IMR-90 (cell line): ENCODE results near the gene ALB. TPM values are rescaled to one million over a fixed set of nuclear protein-coding genes. Genes with fewer than 3 reads are reported as not detected.

Source experiments
- ATAC-seq: fragments of 200-7000 bp; cut with Tn5 transposase; 2 replicates; pipeline ENCODE4 v1.9.1; 2020; ENCODE audit warnings: low read depth, mild to moderate bottlenecking, moderate library complexity
- BruUV-seq: library from RNA; stranded (reverse); fragments of 400-500 nt; replicated peaks from 2 replicates; lab custom pipeline; 2021; lab: Mats Ljungman, UMichigan
- CTCF ChIA-PET: fragments of 300-600 bp; formaldehyde crosslinking; extraction: SDS; loops from one replicate; lab custom pipeline; 2021; ENCODE audit warnings: antibody characterized with exemption; lab: Yijun Ruan, JAX
- POLR2A ChIA-PET: fragments of 300-600 bp; sonication (Branson Sonifier 250); formaldehyde crosslinking; loops from one replicate; lab custom pipeline; 2022; ENCODE audit warnings: antibody characterized with exemption; ENCODE audit not compliant: unreplicated experiment; lab: Charles Lee
- DNase-seq: peaks from one replicate; pipeline ENCODE4 v3.0.0; 2013
- H2AFZ ChIP-seq: replicated peaks from 2 replicates; pipeline ENCODE3; 2013; ENCODE audit warnings: low read length, mild to moderate bottlenecking; ENCODE audit not compliant: poor library complexity
- H2AK5ac ChIP-seq: 2 replicates; pipeline ENCODE4 v1.6.1; 2013; ENCODE audit warnings: low read depth, low read length, inconsistent platforms
- H2AK9ac ChIP-seq: replicated peaks from 2 replicates; pipeline ENCODE3; 2013; ENCODE audit warnings: mild to moderate bottlenecking, low read depth, low read length, moderate library complexity; ENCODE audit not compliant: poor library complexity
- H2BK120ac ChIP-seq: 2 replicates; pipeline ENCODE4 v1.6.1; 2013; ENCODE audit warnings: low read depth, low read length, inconsistent platforms
- H2BK15ac ChIP-seq: 3 replicates; pipeline ENCODE4 v1.6.1; 2013; ENCODE audit warnings: low read depth, low read length, inconsistent platforms
- H2BK20ac ChIP-seq: 2 replicates; pipeline ENCODE4 v1.6.1; 2013; ENCODE audit warnings: low read depth, mild to moderate bottlenecking, inconsistent platforms, low read length, moderate library complexity
- H2BK5ac ChIP-seq: 2 replicates; pipeline ENCODE4 v1.6.1; 2013; ENCODE audit warnings: mild to moderate bottlenecking, low read depth, low read length, inconsistent platforms; ENCODE audit not compliant: poor library complexity, severe bottlenecking
- H3K14ac ChIP-seq: replicated peaks from 2 replicates; pipeline ENCODE4 v1.6.1; 2013; ENCODE audit warnings: low read depth, low read length, inconsistent platforms
- H3K18ac ChIP-seq: 2 replicates; pipeline ENCODE4 v1.6.1; 2013; ENCODE audit warnings: low read depth, low read length, control low read depth
- H3K23ac ChIP-seq: 2 replicates; pipeline ENCODE4 v1.6.1; 2013; ENCODE audit warnings: low read depth, low read length, inconsistent platforms
- H3K27ac ChIP-seq: 2 replicates; pipeline ENCODE4 v1.5.1; 2013; ENCODE audit warnings: mild to moderate bottlenecking, control low read depth, low read length; ENCODE audit not compliant: insufficient read depth
- H3K27me3 ChIP-seq: 2 replicates; pipeline ENCODE4 v1.6.1; 2013; ENCODE audit warnings: low read length; ENCODE audit not compliant: control insufficient read depth, insufficient read depth
- H3K36me3 ChIP-seq: 2 replicates; pipeline ENCODE4 v1.6.1; 2013; ENCODE audit warnings: low read length, mixed read lengths; ENCODE audit not compliant: control insufficient read depth, insufficient read depth
- H3K4ac ChIP-seq: 2 replicates; pipeline ENCODE4 v1.6.1; 2013; ENCODE audit warnings: low read depth, low read length, inconsistent platforms
- H3K4me1 ChIP-seq: 2 replicates; pipeline ENCODE4 v1.6.1; 2013; ENCODE audit warnings: low read length, mixed read lengths; ENCODE audit not compliant: control insufficient read depth, insufficient read depth
- H3K4me2 ChIP-seq: 2 replicates; pipeline ENCODE4 v1.6.1; 2013; ENCODE audit warnings: low read depth, mild to moderate bottlenecking, control low read depth, low read length, moderate library complexity
- H3K4me3 ChIP-seq: 2 replicates; pipeline ENCODE4 v1.5.1; 2013; ENCODE audit warnings: low read depth, mild to moderate bottlenecking, control low read depth, low read length, moderate library complexity; ENCODE audit not compliant: insufficient read depth
- H3K56ac ChIP-seq: 2 replicates; pipeline ENCODE4 v1.6.1; 2013; ENCODE audit warnings: low read length, inconsistent platforms; ENCODE audit not compliant: insufficient read depth; ENCODE audit errors: extremely low read depth
- H3K79me1 ChIP-seq, 2 experiments: 2 replicates each; pipeline ENCODE4 v1.6.1; 2013; ENCODE audit warnings: low read length in 2 of 2, inconsistent platforms in 1 of 2, low read depth in 1 of 2
- H3K9ac ChIP-seq: 2 replicates; pipeline ENCODE4 v1.6.1; 2013; ENCODE audit warnings: low read depth, low read length, control low read depth
- H3K9me1 ChIP-seq: 2 replicates; pipeline ENCODE4 v1.6.1; 2013; ENCODE audit warnings: low read length, inconsistent platforms; ENCODE audit not compliant: insufficient read depth
- H3K9me3 ChIP-seq: 2 replicates; pipeline ENCODE4 v1.6.1; 2013; ENCODE audit warnings: low read length; ENCODE audit not compliant: control insufficient read depth, insufficient read depth
- H4K20me1 ChIP-seq: 2 replicates; pipeline ENCODE4 v1.6.1; 2013; ENCODE audit warnings: low read length, inconsistent platforms; ENCODE audit not compliant: insufficient read depth
- H4K5ac ChIP-seq: 2 replicates; pipeline ENCODE4 v1.6.1; 2013; ENCODE audit warnings: mild to moderate bottlenecking, low read depth, low read length, control low read depth
- H4K8ac ChIP-seq, 2 experiments: 2 replicates each; pipeline ENCODE4 v1.6.1; 2013; ENCODE audit warnings: low read depth in 2 of 2, low read length in 2 of 2, control low read depth in 1 of 2, inconsistent platforms in 1 of 2
- H4K91ac ChIP-seq: 2 replicates; pipeline ENCODE4 v1.6.1; 2013; ENCODE audit warnings: low read depth, low read length, inconsistent platforms; ENCODE audit not compliant: insufficient read depth
- BHLHE40 ChIP-seq: fragments of 150-350 bp; IDR thresholded peaks from 2 replicates; pipeline ENCODE4 v1.6.1; 2016; ENCODE audit warnings: mild to moderate bottlenecking, low read depth, low read length
- CEBPB ChIP-seq: IDR thresholded peaks from 2 replicates; pipeline ENCODE4 v1.6.1; 2012; ENCODE audit warnings: low read depth, low read length, improper control_type of control experiment
- CHD1 ChIP-seq: IDR thresholded peaks from 2 replicates; pipeline ENCODE4 v1.6.1; 2012; ENCODE audit warnings: low read depth, low read length, improper control_type of control experiment
- MAFK ChIP-seq: IDR thresholded peaks from 2 replicates; pipeline ENCODE4 v1.6.1; 2012; ENCODE audit warnings: low read depth, low read length, improper control_type of control experiment
- MAZ ChIP-seq: IDR thresholded peaks from 2 replicates; pipeline ENCODE4 v1.6.1; 2012; ENCODE audit warnings: low read depth, mild to moderate bottlenecking, low read length, improper control_type of control experiment, moderate library complexity, borderline replicate concordance
- MXI1 ChIP-seq: IDR thresholded peaks from 2 replicates; pipeline ENCODE4 v1.6.1; 2012; ENCODE audit warnings: low read depth, mild to moderate bottlenecking, low read length, moderate library complexity, borderline replicate concordance
- NFE2L2 ChIP-seq: fragments of 150-350 bp; IDR thresholded peaks from 2 replicates; pipeline ENCODE4 v1.6.1; 2016; ENCODE audit warnings: low read depth, mild to moderate bottlenecking, low read length
- POLR2A ChIP-seq: IDR thresholded peaks from 2 replicates; pipeline ENCODE4 v1.6.1; 2012; ENCODE audit warnings: mild to moderate bottlenecking, low read depth, low read length
- RCOR1 ChIP-seq: IDR thresholded peaks from 2 replicates; pipeline ENCODE4 v1.6.1; 2012; ENCODE audit warnings: mild to moderate bottlenecking, low read length, improper control_type of control experiment; ENCODE audit not compliant: insufficient replicate concordance
- RFX5 ChIP-seq: IDR thresholded peaks from 2 replicates; pipeline ENCODE4 v1.8.0; 2012; ENCODE audit warnings: low read depth, mild to moderate bottlenecking, low read length, moderate library complexity
- SMC3 ChIP-seq: fragments of 150-350 bp; IDR thresholded peaks from 2 replicates; pipeline ENCODE4 v1.6.1; 2016; ENCODE audit warnings: low read depth, mild to moderate bottlenecking, antibody characterized with exemption, low read length, moderate library complexity
- USF2 ChIP-seq: fragments of 150-350 bp; IDR thresholded peaks from 2 replicates; pipeline ENCODE4 v1.6.1; 2017; ENCODE audit warnings: mild to moderate bottlenecking, antibody characterized with exemption, low read length, low read depth
- WGBS, 2 experiments: methylation state at CpG; one replicate each; pipeline versions ENCODE4 v1.1.5 to v1.1.7; 2013; ENCODE audit warnings: missing lambda C conversion rate in 2 of 2; ENCODE audit not compliant: insufficient read length in 1 of 2; ENCODE audit errors: extremely low coverage in 2 of 2; 5-methylcytosine and 5-hydroxymethylcytosine counted together
- dilution Hi-C: fragments of 300-500 bp; cut with HindIII; formaldehyde crosslinking; loops from one replicate; pipeline ENCODE4 v1.14.3; 2018; ENCODE audit warnings: low sequenced_read_pairs; ENCODE audit not compliant: unreplicated experiment
- in situ Hi-C: fragments of 300-500 bp; cut with MboI; formaldehyde crosslinking; loops from 3 replicates; pipeline ENCODE4 v1.14.3; 2019; ENCODE audit warnings: low sequenced_read_pairs, inconsistent platforms, mixed read lengths
- intact Hi-C: fragments of 100-400 bp; cut with micrococcal nuclease; formaldehyde crosslinking; loops from 2 replicates; pipeline ENCODE4 v1.10.0; 2022
- polyA plus RNA-seq, 3 experiments: library from polyadenylated mRNA; depleted of rRNA; stranded (reverse); fragments of >200 nt; gene quantifications; 2 replicates each; pipeline ENCODE4 v1.2.3, GENCODE V29; 2012; ENCODE audit warnings: low replicate concordance in 1 of 3
- total RNA-seq: library from RNA; depleted of rRNA; stranded (reverse); fragments of >200 nt; gene quantifications from 2 replicates; pipeline ENCODE4 v1.2.3, GENCODE V29; 2012
- TF ChIP-seq, protein P1 (sequence below): conservative IDR thresholded peaks from 2 replicates; pipeline ENCODE4 v1.5.1; 2012; ENCODE audit warnings: mild to moderate bottlenecking, low read depth, low read length, improper control_type of control experiment
- TF ChIP-seq, protein P2 (sequence below): fragments of 150-350 bp; IDR thresholded peaks from 2 replicates; pipeline ENCODE4 v1.6.1; 2016; ENCODE audit warnings: low read depth, mild to moderate bottlenecking, low read length, moderate library complexity, borderline replicate concordance

ALB gene
- total and polyA plus RNA-seq, 2 of the 4 experiments (the other 2 are of a cell fraction) = not detected

DNA sequence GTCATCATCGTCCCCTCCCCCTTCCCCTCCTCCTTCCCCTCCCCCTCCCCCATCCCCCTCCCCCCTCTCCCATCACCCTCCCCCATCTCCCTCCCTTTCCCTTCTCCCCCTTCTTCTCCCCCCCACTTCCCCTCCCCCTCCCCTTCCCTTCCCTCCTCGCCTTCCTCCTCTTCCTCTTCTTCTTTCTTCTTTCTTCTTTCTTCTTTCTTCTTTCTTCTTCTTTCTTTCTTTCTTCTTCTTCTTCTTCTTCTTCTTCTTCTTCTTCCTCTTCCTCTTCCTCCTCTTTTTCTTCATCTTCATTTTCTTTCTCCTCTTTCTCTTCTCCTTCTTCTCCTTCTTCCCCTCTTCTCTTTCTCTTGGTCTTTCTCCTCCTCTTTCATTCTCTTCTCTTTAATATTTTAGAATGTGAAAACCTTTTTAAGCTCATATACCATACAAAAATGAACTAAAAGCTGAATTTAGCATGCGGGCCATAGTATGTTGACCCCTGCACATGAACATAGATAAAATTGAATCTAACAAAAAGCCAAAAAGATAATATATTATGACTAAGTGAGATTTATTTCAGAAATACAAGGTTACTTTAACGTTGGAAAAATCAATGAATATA, 56.9 kb downstream of the ALB start:
- Histone ChIP-seq H2BK120ac (no peak overlapping the region), H2AK5ac (no peak overlapping the region), H3K36me3 (no peaks in the 10 kb centered on the region), H2AK9ac (no peak overlapping the region), H3K27ac (no peak overlapping the region), H3K23ac (no peak overlapping the region), H2AFZ (no peak overlapping the region), H3K4me1 (no peaks in the 10 kb centered on the region), H2BK15ac (no peak overlapping the region), H3K56ac (no peak overlapping the region), H2BK20ac (no peak overlapping the region), H3K4me3 (no peak overlapping the region), H3K4ac (no peak overlapping the region), H4K8ac (no peak overlapping the region), H3K4me2 (no peak overlapping the region), H3K9me1 (no peaks in the 10 kb centered on the region), H2BK5ac (no peak overlapping the region), H4K91ac (no peak overlapping the region), H3K18ac (no peak overlapping the region), H4K20me1 (no peaks in the 10 kb centered on the region), H3K14ac (no peak overlapping the region), H3K9ac (no peak overlapping the region), H3K79me1 (no peaks in the 10 kb centered on the region), H3K9me3 (no peaks in the 10 kb centered on the region), H3K27me3 (no peaks in the 10 kb centered on the region; the same call in 1 of the 2 replicates), H4K5ac (no peak overlapping the region)
- CTCF ChIA-PET = interaction anchor here (0.6 kb wide), 1 partner anchor 433 kb away, joined by 3 read pairs; no protein-coding TSS in a partner anchor
- TF ChIP-seq, protein P1, sequence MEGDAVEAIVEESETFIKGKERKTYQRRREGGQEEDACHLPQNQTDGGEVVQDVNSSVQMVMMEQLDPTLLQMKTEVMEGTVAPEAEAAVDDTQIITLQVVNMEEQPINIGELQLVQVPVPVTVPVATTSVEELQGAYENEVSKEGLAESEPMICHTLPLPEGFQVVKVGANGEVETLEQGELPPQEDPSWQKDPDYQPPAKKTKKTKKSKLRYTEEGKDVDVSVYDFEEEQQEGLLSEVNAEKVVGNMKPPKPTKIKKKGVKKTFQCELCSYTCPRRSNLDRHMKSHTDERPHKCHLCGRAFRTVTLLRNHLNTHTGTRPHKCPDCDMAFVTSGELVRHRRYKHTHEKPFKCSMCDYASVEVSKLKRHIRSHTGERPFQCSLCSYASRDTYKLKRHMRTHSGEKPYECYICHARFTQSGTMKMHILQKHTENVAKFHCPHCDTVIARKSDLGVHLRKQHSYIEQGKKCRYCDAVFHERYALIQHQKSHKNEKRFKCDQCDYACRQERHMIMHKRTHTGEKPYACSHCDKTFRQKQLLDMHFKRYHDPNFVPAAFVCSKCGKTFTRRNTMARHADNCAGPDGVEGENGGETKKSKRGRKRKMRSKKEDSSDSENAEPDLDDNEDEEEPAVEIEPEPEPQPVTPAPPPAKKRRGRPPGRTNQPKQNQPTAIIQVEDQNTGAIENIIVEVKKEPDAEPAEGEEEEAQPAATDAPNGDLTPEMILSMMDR = no peak
- TF ChIP-seq CEBPB = no peak
- TF ChIP-seq NFE2L2 = no peak
- no peak for TF ChIP-seq RCOR1
- no peak for TF ChIP-seq SMC3
- TF ChIP-seq BHLHE40 = no peak
- no peak for TF ChIP-seq MAFK
- TF ChIP-seq MXI1 = no peak
- TF ChIP-seq, protein P2, sequence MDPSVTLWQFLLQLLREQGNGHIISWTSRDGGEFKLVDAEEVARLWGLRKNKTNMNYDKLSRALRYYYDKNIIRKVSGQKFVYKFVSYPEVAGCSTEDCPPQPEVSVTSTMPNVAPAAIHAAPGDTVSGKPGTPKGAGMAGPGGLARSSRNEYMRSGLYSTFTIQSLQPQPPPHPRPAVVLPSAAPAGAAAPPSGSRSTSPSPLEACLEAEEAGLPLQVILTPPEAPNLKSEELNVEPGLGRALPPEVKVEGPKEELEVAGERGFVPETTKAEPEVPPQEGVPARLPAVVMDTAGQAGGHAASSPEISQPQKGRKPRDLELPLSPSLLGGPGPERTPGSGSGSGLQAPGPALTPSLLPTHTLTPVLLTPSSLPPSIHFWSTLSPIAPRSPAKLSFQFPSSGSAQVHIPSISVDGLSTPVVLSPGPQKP = no peak
- no peak for TF ChIP-seq POLR2A
- TF ChIP-seq USF2 = no peak
- TF ChIP-seq MAZ = no peak
- TF ChIP-seq RFX5 = no peak
- no peak for TF ChIP-seq CHD1
- BruUV-seq = no TSS peak
- WGBS, 2 experiments = 100% methylated on average over 1 of the region's 4 CpGs; no CpG with 5 or more reads in 1 of the 2 experiments
- POLR2A ChIA-PET = no interaction called here
- dilution Hi-C loops (no loop called here), in situ Hi-C loops (no loop called here), intact Hi-C loops (no loop called here)
- DNase-seq = no peak
- ATAC-seq = no peak
